Measurements from ENCODE around the gene PPM1B. TPM values are rescaled to one million over a fixed set of nuclear protein-coding genes. Genes with fewer than 3 reads are reported as not detected.

PPM1B gene
- total and polyA plus RNA-seq, 10 of the 15 experiments (the other 5 are each of a cell fraction or from before 2014, with no cell fraction given), result 12.5 to 53.4 (median 33.7) TPM

DNA sequence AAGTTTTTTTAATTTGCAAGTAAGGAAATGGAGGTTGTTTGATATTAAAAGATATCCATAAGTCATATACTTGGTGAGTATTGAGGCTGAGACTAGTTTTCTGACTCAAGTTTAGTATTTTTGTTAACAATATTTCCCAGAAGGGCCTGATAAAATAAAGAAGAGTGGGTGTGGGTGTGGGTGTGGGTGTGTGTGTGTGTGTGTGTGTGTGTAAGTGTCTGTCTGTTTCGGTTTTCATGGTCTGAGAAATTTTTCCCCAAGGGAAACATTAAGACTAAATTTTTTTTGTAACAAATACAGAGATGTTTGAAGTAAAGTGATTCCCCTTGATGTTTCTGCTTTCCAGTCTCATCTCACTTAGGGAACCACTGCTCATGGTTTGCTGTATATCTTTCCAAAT is 36.5 kb downstream of the PPM1B start (continued):
- TF ChIP-seq YY1 (IDR thresholded peaks at IDR 0.05; ENCODE audit: low read depth, low read length) (no peak), ZNF24 (IDR thresholded peaks at IDR 0.05) (no peak), NRF1 (conservative IDR thresholded peaks at IDR 0.05; ENCODE audit: low read depth, low read length) (no peak), SREBF2 (IDR thresholded peaks at IDR 0.05; ENCODE audit: low read length) (no peak), HCFC1 (IDR thresholded peaks at IDR 0.05; ENCODE audit: low read length) (no peak), REST (IDR thresholded peaks at IDR 0.05; ENCODE audit: low read depth, low read length) (no peak), CHD1 (IDR thresholded peaks at IDR 0.05; ENCODE audit: low read depth, low read length) (no peak), EZH2 (IDR thresholded peaks at IDR 0.05; ENCODE audit: borderline replicate concordance, control insufficient read depth, low read depth, low read length) (no peak), SRF (IDR thresholded peaks at IDR 0.05; ENCODE audit: low read depth in 2 of 2, low read length in 2 of 2) (no peak), POLR2AphosphoS2 (IDR thresholded peaks at IDR 0.05; ENCODE audit: low read depth, low read length) (no peak), BACH1 (IDR thresholded peaks at IDR 0.05; ENCODE audit: borderline replicate concordance) (no peak), HDAC6 (IDR thresholded peaks at IDR 0.05; ENCODE audit: unreplicated experiment) (no peak), RAD51 (IDR thresholded peaks at IDR 0.05) (no peak), TBL1XR1 (IDR thresholded peaks at IDR 0.05; ENCODE audit: low read depth, low read length) (no peak), KDM1A (IDR thresholded peaks at IDR 0.05; ENCODE audit: borderline replicate concordance) (no peak), MTA2 (IDR thresholded peaks at IDR 0.05; ENCODE audit: low read depth) (peak; percentile 39; the same call in 1 of the 2 replicates), IKZF1 (conservative IDR thresholded peaks at IDR 0.05) (peak; percentile 32; the same call in 1 of the 2 replicates), SKIL (IDR thresholded peaks at IDR 0.05; ENCODE audit: low read depth, poor library complexity, severe bottlenecking) (peak; percentile 63), SMAD1 (IDR thresholded peaks at IDR 0.05; ENCODE audit: low read depth, partially characterized antibody) (no peak), IKZF2 (IDR thresholded peaks at IDR 0.05) (peak; percentile 60 to 75; a peak in 3 of 4 replicates), STAT3 (IDR thresholded peaks at IDR 0.05; ENCODE audit: low read depth, low read length) (no peak), RCOR1 (conservative IDR thresholded peaks at IDR 0.05; ENCODE audit: low read depth, low read length) (no peak)
- TF ChIP-seq, protein P1, sequence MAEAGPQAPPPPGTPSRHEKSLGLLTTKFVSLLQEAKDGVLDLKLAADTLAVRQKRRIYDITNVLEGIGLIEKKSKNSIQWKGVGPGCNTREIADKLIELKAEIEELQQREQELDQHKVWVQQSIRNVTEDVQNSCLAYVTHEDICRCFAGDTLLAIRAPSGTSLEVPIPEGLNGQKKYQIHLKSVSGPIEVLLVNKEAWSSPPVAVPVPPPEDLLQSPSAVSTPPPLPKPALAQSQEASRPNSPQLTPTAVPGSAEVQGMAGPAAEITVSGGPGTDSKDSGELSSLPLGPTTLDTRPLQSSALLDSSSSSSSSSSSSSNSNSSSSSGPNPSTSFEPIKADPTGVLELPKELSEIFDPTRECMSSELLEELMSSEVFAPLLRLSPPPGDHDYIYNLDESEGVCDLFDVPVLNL (IDR thresholded peaks at IDR 0.05; ENCODE audit: low read depth, low read length), result no peak
- TF ChIP-seq, protein P2, sequence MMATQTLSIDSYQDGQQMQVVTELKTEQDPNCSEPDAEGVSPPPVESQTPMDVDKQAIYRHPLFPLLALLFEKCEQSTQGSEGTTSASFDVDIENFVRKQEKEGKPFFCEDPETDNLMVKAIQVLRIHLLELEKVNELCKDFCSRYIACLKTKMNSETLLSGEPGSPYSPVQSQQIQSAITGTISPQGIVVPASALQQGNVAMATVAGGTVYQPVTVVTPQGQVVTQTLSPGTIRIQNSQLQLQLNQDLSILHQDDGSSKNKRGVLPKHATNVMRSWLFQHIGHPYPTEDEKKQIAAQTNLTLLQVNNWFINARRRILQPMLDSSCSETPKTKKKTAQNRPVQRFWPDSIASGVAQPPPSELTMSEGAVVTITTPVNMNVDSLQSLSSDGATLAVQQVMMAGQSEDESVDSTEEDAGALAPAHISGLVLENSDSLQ (IDR thresholded peaks at IDR 0.05), result no peak

All from GM12878 (cell line).